GM19025 (cell line): ENCODE measurements around the gene LRBA.
"Not testable (repeated sequence)": the region's sequence is repeated elsewhere in the genome, so short reads cannot be mapped to it uniquely, and the experiment has no call there.

ENCODE experiments used
- ATAC-seq: cut with Tn5 transposase; IDR thresholded peaks from one replicate; pipeline ENCODE4 v1.9.1; 2021; ENCODE audit warnings: mild to moderate bottlenecking, low read depth, moderate library complexity; ENCODE audit not compliant: unreplicated experiment

The LRBA gene

GRCh38 chr4:150768497-150768896 lies 246.6 kb downstream of the LRBA start:
- no peak for ATAC-seq

- ATAC-seq, result no peak
Measured at GRCh38 chr4:150765216-150765615, 249.9 kb downstream of the LRBA start.

DNA sequence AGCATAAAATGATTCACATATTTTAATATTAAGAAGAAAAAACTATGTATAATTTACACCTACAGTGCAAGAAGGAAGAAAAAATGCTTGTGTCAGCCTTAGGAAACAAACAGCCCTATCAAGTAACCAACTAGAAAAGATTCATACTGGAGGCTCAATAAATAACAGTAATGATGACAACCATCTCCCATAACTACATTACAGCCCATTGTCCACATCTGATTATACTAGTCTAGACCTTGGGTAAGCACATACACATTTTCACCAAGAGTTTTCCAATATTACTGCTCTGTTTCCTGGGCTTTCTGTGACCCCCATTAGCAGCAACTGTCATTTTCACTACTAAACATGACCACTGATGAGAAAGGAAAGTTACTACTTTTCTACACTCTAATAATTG lies 263.4 kb downstream of the LRBA start:
- ATAC-seq, result no peak

- ATAC-seq, result no peak
Measured at GRCh38 chr4:150750824-150751223, 264.3 kb downstream of the LRBA start.

- no peak for ATAC-seq
Measured at GRCh38 chr4:150746156-150746555, 268.9 kb downstream of the LRBA start.

DNA sequence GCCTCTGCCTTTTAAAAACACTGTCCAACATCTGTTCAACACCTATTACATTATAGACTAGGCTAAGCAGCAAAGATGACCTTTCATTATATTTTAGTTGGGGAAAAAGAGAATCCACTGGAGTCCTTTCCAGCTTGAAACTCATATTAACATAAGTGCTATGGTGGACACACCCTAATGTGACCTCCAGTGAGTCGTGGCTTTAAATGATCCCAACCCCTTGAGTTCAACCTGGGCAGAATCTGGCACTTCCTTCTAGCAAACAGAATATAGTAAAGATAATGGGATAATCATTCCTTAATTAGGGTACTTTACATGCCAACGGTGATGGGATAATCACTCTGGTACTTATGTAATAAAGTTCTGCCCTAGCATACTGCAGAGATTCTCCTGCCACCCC lies 270.5 kb downstream of the LRBA start:
- no peak for ATAC-seq

- ATAC-seq, result no peak
Measured at GRCh38 chr4:150743564-150744342, 271.3 kb downstream of the LRBA start.

GRCh38 chr4:150742930-150743329 lies 272.2 kb downstream of the LRBA start:
- not testable (repeated sequence) for ATAC-seq

GRCh38 chr4:150739591-150739990 lies 275.5 kb downstream of the LRBA start:
- ATAC-seq, result no peak

GRCh38 chr4:150725957-150726523 lies 289.0 kb downstream of the LRBA start:
- ATAC-seq, result no peak

DNA sequence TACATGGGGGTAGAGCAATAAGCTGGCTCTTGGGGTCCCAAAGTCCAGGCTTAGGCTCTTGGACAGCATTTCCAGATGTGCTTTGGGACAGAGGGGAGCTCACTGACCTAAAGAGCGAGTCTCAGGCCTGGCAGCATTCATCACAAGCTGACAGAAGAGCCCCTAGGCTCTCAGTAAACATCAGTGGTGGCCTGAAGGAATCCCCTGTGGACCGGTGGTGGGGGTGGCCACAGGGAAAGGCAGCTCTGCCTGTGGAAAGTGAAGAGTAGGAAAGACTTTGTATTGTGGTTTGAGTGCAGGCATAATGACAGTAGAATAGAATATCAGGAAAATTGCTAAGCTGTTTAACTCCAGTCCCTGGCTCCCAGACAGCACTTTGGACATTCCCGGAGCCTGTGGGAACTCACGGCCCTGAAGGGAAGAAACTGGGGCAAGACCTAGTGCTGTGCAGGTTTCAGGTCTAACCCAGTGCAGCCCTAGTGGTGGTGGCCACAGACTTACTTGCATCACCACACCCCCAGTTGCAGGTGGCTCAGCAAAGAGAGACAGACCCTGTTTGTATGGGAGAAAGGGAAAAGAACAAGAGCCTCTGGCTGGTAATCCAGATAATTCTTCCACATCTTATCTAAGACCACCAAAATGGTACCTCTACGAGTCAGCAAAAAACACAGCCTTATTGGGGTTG lies 291.2 kb downstream of the LRBA start:
- ATAC-seq, result no peak

DNA sequence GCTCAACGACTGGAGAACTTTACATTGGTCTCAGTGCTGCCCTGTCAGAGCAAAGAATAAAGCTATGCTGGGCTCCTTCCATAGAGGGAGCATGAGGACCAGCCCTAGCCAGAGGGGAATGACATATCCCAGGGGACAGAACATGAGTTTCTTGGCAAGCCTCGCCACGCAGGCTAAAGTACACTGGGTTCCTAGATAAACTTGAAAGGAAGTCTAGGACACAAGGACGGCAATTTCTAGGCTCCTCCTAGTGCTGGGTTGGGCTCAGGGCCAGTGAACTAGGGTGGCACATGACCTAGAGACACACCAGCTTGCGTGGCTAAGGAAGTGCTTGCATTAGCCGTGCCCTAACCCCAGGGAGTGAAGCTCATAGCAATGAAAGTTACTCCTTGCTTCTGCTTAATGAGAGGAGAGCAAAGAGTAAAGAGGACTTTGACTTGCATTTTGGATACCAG lies 292.1 kb downstream of the LRBA start:
- ATAC-seq, result no peak

DNA sequence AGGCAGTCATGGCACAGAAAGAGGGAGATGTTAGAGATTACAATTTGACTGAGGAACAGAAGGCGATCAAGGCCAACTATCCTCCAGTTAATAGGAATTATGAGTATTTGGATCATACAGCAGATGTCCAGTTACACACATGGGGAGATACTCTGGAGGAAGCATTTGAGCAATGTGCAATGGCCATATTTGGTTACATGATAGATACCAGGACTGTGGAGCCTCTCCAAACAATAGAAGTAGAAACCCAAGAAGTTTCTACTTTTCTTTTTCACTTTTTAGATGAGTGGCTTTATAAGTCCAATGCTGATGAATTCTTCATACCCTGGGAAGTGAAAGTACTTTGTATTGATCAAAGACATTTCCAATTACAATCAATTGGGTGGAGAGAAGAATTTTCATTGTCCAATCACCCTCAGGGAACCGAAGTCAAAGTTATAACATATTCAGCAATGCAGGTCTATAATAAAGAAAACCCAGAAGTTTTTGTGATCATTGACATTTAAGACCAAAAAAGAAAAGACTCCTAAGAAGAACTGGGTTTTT lies 294.0 kb downstream of the LRBA start:
- no peak for ATAC-seq

DNA sequence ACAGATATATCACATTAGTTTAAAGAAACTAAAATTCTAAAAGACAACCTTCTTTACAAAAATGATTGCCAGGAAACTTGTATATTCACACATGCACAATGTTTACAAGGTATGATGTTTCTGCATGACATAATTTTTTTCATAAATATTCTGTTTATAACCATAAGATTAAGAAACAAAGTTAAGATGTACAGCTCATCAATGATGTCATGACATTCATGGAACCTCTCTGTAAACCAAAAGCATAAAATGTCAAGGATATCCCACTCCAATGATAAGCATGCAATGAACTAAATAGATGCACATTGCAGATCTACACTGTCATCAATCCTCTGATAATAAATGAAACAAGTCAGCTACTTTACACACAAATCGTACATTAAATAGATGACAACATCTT lies 297.1 kb downstream of the LRBA start:
- no peak for ATAC-seq

DNA sequence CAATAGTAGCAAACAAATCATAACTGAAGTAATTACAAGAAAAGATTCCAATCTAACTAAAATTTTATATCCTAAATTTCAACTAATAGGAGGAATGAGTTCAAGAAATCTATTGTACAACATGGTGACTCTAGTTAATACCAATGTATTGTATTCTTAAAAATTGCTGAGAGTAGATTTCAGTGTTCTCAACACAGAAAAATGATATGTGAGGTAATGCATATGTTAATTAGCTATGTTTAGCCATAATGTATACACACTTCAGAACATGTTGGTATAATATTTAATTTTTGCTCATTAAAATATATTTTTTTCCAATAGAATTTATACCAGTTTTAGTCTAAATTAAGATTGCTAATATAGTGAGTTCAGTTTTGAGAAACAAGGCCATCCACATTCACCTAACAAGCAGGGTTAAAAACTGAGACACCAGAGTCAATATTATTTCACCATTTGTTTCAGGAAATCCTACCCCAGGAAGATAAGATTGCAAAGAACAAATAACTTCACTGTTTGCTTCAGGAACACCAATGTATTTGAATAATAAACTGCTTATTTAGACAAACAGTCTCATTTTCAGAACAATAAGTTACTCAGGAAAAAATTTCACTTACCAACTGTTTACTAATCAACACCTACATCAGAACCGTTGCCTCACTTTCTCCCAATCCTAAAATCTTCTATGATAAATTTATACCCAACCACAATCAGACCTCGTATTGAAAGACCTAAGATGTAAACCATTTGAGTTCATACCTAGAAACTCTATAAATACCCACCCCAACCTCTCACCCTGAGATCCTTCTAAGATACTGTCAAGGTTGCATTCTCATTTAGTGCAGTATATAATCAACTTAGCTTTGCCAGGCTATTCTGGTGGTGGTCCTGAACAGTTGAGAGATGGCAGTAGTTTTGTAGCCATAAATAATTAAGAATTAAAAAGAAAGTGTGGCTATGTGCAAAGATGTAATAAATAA lies 300.3 kb downstream of the LRBA start:
- ATAC-seq, result no peak

GRCh38 chr4:150713251-150713650 lies 301.8 kb downstream of the LRBA start:
- ATAC-seq, result no peak

DNA sequence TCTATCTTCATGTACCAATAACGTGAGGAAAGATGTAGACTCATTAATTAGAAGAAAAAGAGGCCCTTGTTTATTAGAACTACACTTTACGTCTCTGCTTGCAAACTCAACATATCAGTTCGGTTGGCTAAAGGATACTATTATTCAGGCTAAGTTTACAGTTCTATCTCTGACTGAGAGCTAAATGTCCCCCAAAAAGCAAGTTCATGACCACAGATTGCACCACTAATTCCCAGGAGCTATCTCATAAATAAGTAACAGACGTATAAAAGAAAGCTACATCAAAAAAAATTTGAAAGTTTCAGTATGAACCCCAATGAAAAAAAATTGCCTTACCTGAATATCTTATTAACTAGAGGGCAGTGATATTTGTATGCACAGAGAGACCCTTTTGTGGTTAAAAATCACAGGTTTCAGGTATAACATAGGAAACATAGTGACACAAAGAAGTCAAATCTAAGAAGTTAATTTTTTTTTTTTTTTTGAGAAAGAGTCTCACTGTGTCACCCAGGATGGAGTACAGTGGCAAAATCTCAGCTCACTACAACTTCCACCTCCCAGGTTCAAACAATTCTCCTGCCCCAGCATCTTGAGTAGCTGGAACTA lies 304.2 kb downstream of the LRBA start:
- no peak for ATAC-seq

DNA sequence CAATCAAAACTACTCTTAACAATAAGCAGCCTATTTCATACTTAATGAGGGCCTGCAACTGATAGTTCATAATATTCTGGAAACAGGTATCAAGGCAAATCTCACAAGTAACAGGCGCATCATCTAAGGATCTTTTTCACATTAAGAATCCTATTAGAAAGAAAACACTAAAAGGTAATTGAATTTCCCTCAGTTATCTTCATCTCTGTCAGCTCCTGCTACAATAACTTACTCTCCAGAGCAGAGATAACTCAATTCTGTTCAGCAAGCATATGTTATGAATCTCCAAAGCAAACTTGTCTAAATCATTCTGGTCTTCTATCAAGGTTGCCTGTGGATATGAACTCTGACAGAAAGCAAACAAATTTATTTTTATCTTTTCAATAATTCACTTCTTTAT lies 307.1 kb downstream of the LRBA start:
- ATAC-seq, result no peak

GRCh38 chr4:150699599-150699998 lies 315.5 kb downstream of the LRBA start:
- ATAC-seq, result no peak

DNA sequence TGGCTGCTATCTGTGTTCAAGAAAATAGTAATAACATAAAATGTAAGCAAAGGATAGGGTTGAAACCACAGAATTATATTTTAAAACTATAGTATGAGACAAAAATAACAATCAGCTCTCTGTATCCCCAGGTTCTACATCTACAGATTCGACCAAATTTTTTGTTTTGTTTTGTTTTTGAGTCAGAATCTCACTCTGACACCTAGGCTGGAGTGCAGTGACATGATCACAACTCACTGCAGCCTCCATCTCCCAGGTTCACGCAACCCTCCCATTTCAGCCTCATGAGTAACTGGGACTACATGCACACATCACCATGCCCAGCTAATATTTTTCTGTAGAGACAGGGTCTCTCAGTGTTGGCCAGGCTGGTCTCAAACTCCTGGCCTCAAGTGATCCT lies 319.9 kb downstream of the LRBA start:
- ATAC-seq, result no peak
